Inflammatory macrophage treated with lipopolysaccharide for 1 hour (primary cell): ENCODE data around the gene MVP.
"Not testable (repeated sequence)": the region's sequence is repeated elsewhere in the genome, so short reads cannot be mapped to it uniquely, and the experiment has no call there.

Experiments
- DNase-seq, 2 donors: peaks; one replicate each; pipeline ENCODE4 v3.0.0-alpha.2; 2020 to 2022

The MVP gene

GRCh38 chr16:29815793-29816693, 4.2 kb upstream of the MVP start, which contains the start of gene PAGR1:
PAGR1 (plus strand) TSS chr16:29816152; CDS start chr16:29816526, 374 bp downstream.
- DNase-seq: peak; percentile 98 to 99

GRCh38 chr16:29816694-29817441, 3.4 kb upstream of the MVP start:
- DNase-seq: peak; percentile 60 to 79

GRCh38 chr16:29818082-29818481, 2.2 kb upstream of the MVP start:
- DNase-seq: no peak

- no peak for DNase-seq
Measured at GRCh38 chr16:29819506-29819905, 756 bp upstream of the MVP start.

- peak; percentile 41 to 69 for DNase-seq
Measured at GRCh38 chr16:29820730-29821642, 724 bp downstream of the MVP start.

DNA sequence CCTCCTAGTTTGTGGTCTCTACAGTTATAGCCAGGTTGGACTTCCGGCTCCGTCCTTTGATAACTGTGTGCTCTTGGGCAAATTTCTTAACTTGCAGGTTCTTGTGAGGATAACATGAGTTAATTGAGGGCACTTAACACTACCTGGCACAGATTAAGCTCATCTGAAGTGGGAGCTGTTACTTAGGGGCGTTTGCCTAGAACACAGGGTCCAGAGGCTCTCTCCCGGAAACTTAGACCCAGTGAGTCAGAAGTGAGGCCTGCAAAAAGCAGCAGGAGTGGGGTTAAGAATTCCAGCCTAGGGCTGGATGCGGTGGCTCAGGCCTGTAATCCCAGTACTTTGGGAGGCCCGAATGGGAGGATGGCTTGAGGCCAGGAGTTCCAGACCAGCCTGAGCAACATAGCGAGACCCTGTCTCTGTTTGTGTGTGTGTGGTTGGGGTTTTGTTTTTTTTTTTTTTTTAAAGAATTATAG, 1.4 kb downstream of the MVP start:
- no peak for DNase-seq

DNA sequence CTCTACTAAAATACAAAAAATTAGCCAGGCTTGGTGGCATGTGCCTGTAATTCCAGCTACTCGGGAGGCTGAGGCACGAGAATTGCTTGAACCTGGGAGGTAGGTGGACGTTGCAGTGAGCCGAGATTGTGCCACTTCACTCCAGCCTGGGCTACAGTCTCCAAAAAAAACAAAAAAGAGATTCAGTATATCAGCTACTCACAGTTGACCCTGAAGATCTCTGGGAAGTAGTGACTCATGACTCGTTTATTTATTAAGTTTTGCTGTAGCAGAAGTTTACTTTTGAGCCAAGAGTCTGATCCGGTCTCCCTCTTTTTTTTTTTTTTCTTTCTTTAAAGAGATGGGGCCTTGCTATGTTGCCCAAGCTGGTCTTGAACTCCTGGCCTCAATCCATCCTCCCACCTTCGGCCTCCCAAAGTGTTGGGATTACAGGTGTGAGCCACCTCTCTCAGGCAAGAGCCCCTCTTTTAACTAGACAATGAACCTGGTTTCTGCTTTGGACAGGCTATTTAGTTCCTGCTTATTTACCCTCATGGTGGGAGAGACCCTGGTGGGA, 4.4 kb downstream of the MVP start:
- no peak for DNase-seq

- no peak for DNase-seq
Measured at GRCh38 chr16:29825145-29826044, 5.1 kb downstream of the MVP start.

- DNase-seq: no peak
Measured at GRCh38 chr16:29826342-29826695, 6.1 kb downstream of the MVP start.

- DNase-seq: no peak
Measured at GRCh38 chr16:29830774-29831173, 10.5 kb downstream of the MVP start.

DNA sequence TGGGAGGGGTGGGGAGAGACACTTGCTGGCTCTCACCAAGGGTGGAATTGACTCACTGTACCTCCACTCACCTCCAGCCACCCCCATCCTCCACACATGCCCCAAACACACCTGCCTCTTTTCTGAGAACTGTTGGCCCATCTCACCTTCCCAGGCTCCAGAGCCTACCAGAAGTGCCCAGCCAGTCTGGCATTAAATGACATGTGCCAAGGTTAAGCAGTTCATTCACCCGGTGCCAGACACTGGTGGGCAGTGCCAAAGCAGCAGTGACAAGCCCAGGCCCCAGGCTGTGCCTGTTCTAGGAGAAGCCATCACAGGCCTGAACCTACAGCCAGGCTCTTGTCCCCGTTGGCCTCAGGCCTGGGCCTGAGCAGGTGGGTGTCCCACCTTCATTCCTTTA, 11.2 kb downstream of the MVP start:
- no peak for DNase-seq

DNA sequence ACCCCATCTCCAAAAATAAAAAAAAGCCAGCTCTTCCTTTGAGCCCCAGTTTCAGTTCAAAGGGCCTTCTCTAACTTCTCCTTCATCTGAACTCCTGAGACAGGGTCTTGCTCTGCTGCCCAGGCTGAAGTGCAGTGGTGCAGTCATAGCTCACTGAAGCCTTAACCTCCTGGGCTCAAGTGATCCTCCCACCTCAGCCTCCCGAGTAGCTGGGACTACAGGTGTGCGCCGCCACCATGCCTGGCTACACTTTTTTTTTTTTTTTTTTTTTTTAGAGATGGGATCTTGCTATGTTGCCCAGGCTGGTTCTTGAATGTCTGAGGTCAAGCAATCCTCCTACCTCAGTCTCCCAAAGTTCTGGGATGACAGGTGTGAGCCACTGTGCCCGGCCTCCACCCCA, 13.0 kb downstream of the MVP start:
- not testable (repeated sequence) for DNase-seq

DNA sequence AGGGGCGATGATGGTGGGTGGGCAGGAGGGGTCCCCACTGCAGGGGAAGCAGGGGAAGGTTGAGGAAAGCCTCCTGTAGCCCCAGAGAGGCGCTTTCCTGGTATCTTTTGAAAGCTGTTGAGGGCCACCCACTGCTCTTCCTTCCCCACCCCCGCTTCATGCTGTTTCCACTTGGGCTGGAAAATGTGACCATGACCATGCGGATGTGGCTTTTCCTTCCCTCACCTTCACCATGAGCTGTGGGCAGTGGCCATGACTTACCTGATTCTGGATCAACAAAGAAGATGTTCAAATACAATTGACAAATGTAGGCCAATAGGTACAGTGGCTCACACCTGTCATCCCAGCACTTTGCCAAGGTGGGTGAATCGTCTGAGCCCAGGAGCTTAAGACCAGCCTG, 13.8 kb downstream of the MVP start:
- DNase-seq: no peak

GRCh38 chr16:29835926-29836325, 15.7 kb downstream of the MVP start:
- no peak for DNase-seq

- DNase-seq: no peak
Measured at GRCh38 chr16:29836623-29837022, 16.4 kb downstream of the MVP start.

DNA sequence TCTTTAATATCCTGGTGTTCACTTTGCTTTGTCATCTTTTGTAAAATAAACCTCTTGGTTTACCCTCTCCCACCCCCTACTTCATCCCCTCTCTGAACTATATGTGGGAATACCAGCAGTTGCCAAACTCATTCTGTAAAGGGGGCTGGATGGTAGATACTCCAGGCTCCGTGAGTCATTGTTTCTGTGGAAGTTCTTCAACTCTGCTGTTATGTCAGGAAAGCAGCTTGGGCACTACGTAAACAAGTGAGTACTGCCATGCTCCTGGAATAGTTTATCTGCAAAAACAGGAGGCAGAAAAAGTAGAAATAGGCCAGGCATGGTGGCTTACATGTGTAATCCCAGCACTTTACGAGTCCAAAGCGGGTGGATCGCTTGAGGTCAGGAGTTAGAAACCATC, 17.6 kb downstream of the MVP start:
- DNase-seq: no peak

- no peak for DNase-seq
Measured at GRCh38 chr16:29839822-29840221, 19.6 kb downstream of the MVP start.

DNA sequence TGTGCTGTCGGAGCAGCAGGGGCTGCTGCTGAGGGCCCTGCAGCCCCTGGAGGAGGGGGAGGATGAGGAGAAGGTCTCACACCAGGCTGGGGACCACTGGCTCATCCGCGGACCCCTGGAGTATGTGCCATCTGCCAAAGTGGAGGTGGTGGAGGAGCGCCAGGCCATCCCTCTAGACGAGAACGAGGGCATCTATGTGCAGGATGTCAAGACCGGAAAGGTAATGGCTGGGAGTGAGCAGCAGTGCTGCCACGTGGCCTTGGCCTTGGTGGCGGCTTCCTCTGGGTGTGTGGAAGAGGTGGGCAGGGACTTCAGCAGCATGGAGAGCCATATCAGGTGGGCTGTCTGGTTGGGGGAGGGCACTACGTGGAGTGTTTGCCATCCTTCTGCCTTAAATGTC, 20.0 kb downstream of the MVP start:
- no peak for DNase-seq

DNA sequence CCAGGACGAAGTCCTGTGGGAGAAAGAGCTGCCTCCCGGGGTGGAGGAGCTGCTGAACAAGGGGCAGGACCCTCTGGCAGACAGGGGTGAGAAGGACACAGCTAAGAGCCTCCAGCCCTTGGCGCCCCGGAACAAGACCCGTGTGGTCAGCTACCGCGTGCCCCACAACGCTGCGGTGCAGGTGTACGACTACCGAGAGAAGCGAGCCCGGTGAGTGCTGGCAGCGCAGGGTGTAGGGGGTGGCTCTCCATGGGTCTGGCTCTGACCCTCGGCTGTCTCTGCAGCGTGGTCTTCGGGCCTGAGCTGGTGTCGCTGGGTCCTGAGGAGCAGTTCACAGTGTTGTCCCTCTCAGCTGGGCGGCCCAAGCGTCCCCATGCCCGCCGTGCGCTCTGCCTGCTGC, 21.4 kb downstream of the MVP start:
- no peak for DNase-seq

DNA sequence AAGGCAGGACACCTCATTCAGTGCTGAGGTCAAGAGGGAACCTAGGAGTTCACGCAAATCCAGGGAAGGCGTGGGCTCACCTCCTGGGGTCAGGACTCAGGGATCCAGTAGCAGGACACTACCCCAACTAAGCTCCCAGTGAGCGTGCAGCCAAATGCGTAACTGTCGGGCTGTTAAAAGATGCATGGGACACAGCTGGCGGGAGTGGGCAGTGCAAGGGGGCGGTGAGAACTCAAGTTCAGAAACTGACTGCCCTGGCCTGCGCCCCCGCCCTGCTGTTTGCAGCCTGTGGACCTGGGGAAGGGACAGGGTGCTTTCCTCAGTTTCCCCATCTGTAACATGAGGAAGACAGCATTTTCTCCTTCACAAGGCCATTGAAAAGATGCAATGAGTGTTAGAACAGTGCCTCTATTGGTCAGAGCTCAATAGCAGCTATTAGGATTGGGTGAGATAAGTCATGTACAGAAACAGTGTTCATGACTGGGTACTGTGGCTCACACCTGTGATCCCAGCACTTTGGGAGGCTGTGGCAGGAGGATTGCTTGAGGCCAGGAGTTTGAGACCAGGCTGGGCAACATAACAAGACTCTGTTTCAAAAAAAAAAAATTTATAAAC, 22.6 kb downstream of the MVP start:
- DNase-seq: no peak

- DNase-seq: peak in 1 of 2 donors; percentile 25
Measured at GRCh38 chr16:29843931-29844330, 23.7 kb downstream of the MVP start.
